HepG2 (cell line): ENCODE results near the gene ATG16L2. TPM values are rescaled to one million over a fixed set of nuclear protein-coding genes. Genes with fewer than 3 reads are reported as not detected.
A peak's percentile ranks its signal among the peaks of the same experiment; 100 is the strongest.

Experiments
- ATAC-seq: fragments of 200-7000 bp; cut with Tn5 transposase; 3 replicates; pipeline ENCODE4 v1.9.1; 2020; ENCODE audit warnings: mild to moderate bottlenecking, moderate library complexity
- BruUV-seq: library from RNA; stranded (reverse); fragments of 400-500 nt; replicated peaks from 2 replicates; lab custom pipeline; 2021; lab: Mats Ljungman, UMichigan
- CTCF ChIA-PET: fragments of 300-600 bp; formaldehyde crosslinking; extraction: SDS; loops from one replicate; lab custom pipeline; 2021; ENCODE audit warnings: low total read pairs, inconsistent platforms, low intra/inter-chr PET ratio; lab: Yijun Ruan, JAX
- POLR2A ChIA-PET: fragments of 350-600 bp; sonication (Branson Sonifier 250); formaldehyde crosslinking; loops from one replicate; lab custom pipeline; 2020; ENCODE audit warnings: antibody characterized with exemption, inconsistent platforms; lab: Yijun Ruan, JAX
- DNase-seq: peaks from one replicate; pipeline ENCODE4 v3.0.0-alpha.2; 2015; ENCODE audit warnings: low spot score
- FAIRE-seq: peaks from 3 replicates; lab custom pipeline; 2011; peaks lifted over from hg19 to GRCh38; lab: Jason Lieb, UNC
- H2AFZ ChIP-seq: one replicate; pipeline ENCODE4 v1.6.1; 2011; ENCODE audit warnings: low read length, inconsistent platforms
- H3K27ac ChIP-seq: fragments of 300-600 bp; 3 replicates; pipeline ENCODE4 v1.8.0; 2011; ENCODE audit warnings: mixed run types, mild to moderate bottlenecking, mixed read lengths, low read length, inconsistent platforms; ENCODE audit not compliant: insufficient read depth; ENCODE audit errors: extremely low read length
- H3K27me3 ChIP-seq, 2 experiments: fragments of 200-600 bp in 1 of 2; 2 replicates in 1 of 2; 3 replicates in 1 of 2; pipeline versions ENCODE4 v1.6.0 to v1.8.0; 2011; ENCODE audit warnings: low read length in 2 of 2, mild to moderate bottlenecking in 2 of 2, moderate library complexity in 2 of 2, inconsistent platforms in 1 of 2; ENCODE audit not compliant: insufficient read depth in 2 of 2, control insufficient read depth in 1 of 2
- H3K36me3 ChIP-seq, 2 experiments: fragments of 200-600 bp in 1 of 2; replicated peaks in 1 of 2; 2 replicates in 1 of 2; 3 replicates in 1 of 2; pipeline versions ENCODE4 v1.5.1 to v1.8.0; 2011; ENCODE audit warnings: low read length in 2 of 2, inconsistent platforms in 1 of 2; ENCODE audit not compliant: insufficient read depth in 2 of 2, control insufficient read depth in 1 of 2
- H3K4me1 ChIP-seq: 2 replicates; pipeline ENCODE4 v1.5.1; 2012; ENCODE audit warnings: low read length, inconsistent platforms; ENCODE audit not compliant: insufficient read depth
- H3K4me2 ChIP-seq: 2 replicates; pipeline ENCODE4 v1.6.0; 2011; ENCODE audit warnings: low read depth, low read length, inconsistent platforms
- H3K4me3 ChIP-seq, 3 experiments: fragments of 200-600 bp in 1 of 3; sonication (generic), shearing (Covaris generic) in 1 of 3; replicated peaks in 1 of 3; 2 replicates each; pipeline ENCODE4 v1.5.1; 2011 to 2016; ENCODE audit warnings: low read length in 3 of 3, inconsistent platforms in 2 of 3, low read depth in 2 of 3, mild to moderate bottlenecking in 2 of 3, control low read depth in 1 of 3, mixed read lengths in 1 of 3; ENCODE audit not compliant: insufficient read depth in 1 of 3
- H3K79me2 ChIP-seq: one replicate; pipeline ENCODE4 v1.6.1; 2011; ENCODE audit warnings: low read length, inconsistent platforms; ENCODE audit not compliant: insufficient read depth
- H3K9ac ChIP-seq: 2 replicates; pipeline ENCODE4 v1.6.0; 2011; ENCODE audit warnings: mild to moderate bottlenecking, low read depth, low read length, inconsistent platforms; ENCODE audit not compliant: insufficient read depth
- H3K9me3 ChIP-seq: 2 replicates; pipeline ENCODE4 v1.5.1; 2012; ENCODE audit warnings: mild to moderate bottlenecking, low read length
- H4K20me1 ChIP-seq: 2 replicates; pipeline ENCODE4 v1.6.0; 2011; ENCODE audit warnings: inconsistent platforms, mild to moderate bottlenecking, low read length, moderate library complexity; ENCODE audit not compliant: insufficient read depth
- AGO2 ChIP-seq: fragments of 200-400 bp; formaldehyde crosslinking; optimal IDR thresholded peaks from 2 replicates; pipeline ENCODE3; 2017; ENCODE audit warnings: mild to moderate bottlenecking, low read depth, low read length, moderate library complexity
- ARNT ChIP-seq: fragments of 450-650 bp; IDR thresholded peaks from 2 replicates; pipeline ENCODE4 v1.6.1; 2017
- HNRNPK ChIP-seq: fragments of 200-400 bp; formaldehyde crosslinking; IDR thresholded peaks from 2 replicates; pipeline ENCODE4 v1.6.1; 2018; ENCODE audit warnings: low read length, low read depth, moderate library complexity, mild to moderate bottlenecking; ENCODE audit not compliant: poor library complexity, severe bottlenecking
- MIXL1 ChIP-seq: IDR thresholded peaks from 2 replicates; pipeline ENCODE4 v1.6.1; 2016
- NONO ChIP-seq, 2 experiments: fragments of 450-650 bp in 1 of 2; sonication (generic) in 1 of 2; formaldehyde crosslinking in 1 of 2; IDR thresholded peaks in 1 of 2; conservative IDR thresholded peaks in 1 of 2; 2 replicates each; pipeline versions ENCODE4 v1.6.1 to v1.8.0; 2017 to 2022; ENCODE audit warnings: mild to moderate bottlenecking in 1 of 2, missing genetic modification reagents in 1 of 2, moderate library complexity in 1 of 2
- POLR2AphosphoS5 ChIP-seq: IDR thresholded peaks from 2 replicates; pipeline ENCODE4 v1.6.1; 2012; ENCODE audit warnings: low read depth, low read length
- RBM22 ChIP-seq: fragments of 200-400 bp; formaldehyde crosslinking; optimal IDR thresholded peaks from 2 replicates; pipeline ENCODE3; 2017; ENCODE audit warnings: mild to moderate bottlenecking, low read length, moderate library complexity
- THAP7 ChIP-seq: sonication (generic); formaldehyde crosslinking; IDR thresholded peaks from 2 replicates; pipeline ENCODE4 v1.8.1; 2023; ENCODE audit warnings: mild to moderate bottlenecking, missing genetic modification reagents
- ZFP62 ChIP-seq: sonication (generic); formaldehyde crosslinking; IDR thresholded peaks from 2 replicates; pipeline ENCODE4 v1.4.0; 2020; ENCODE audit warnings: missing genetic modification reagents
- ZNF672 ChIP-seq: sonication (generic); formaldehyde crosslinking; IDR thresholded peaks from 2 replicates; pipeline ENCODE4 v1.8.1; 2022; ENCODE audit warnings: missing genetic modification reagents
- WGBS: methylation state at CpG from one replicate; pipeline ENCODE4 v1.1.6; 2017; ENCODE audit warnings: low lambda C conversion rate; 5-methylcytosine and 5-hydroxymethylcytosine counted together
- in situ Hi-C: cut with HindIII; loops from 2 replicates; pipeline ENCODE4 v1.10.0; 2017; ENCODE audit warnings: low pct_unique_long_range_greater_than_20kb; ENCODE audit not compliant: extremely low pct_ligation_motif_present
- intact Hi-C: fragments of 100-400 bp; cut with micrococcal nuclease; formaldehyde crosslinking; loops from one replicate; pipeline ENCODE4 v1.10.0; 2022; ENCODE audit not compliant: unreplicated experiment
- polyA plus RNA-seq, 8 experiments: library from polyadenylated mRNA; depleted of rRNA in 3 of 8; stranded (reverse) in 7 of 8; unstranded in 1 of 8; fragments of >200 nt; fragmentation: Illumina TruSeq in 4 of 8; extraction: Trizol in 4 of 8; gene quantifications; 2 replicates each; pipeline versions ENCODE4 v1.2.1 to v1.2.3, GENCODE V29; 2011 to 2016; ENCODE audit warnings: low read depth in 4 of 8, missing spikeins in 1 of 8, mixed read lengths in 1 of 8; ENCODE audit not compliant: insufficient read depth in 1 of 8
- total RNA-seq, 5 experiments: library from RNA; depleted of rRNA; stranded (reverse); fragments of >200 nt; fragmentation: Illumina TruSeq; extraction: Trizol; gene quantifications; 2 replicates each; pipeline ENCODE4 v1.2.3, GENCODE V29; 2016; ENCODE audit warnings: low read depth in 1 of 5
- TF ChIP-seq, protein P1 (sequence below): IDR thresholded peaks from 2 replicates; pipeline ENCODE4 v1.6.1; 2016; ENCODE audit warnings: control low read depth
- TF ChIP-seq, protein P2 (sequence below): sonication (generic); formaldehyde crosslinking; IDR thresholded peaks from 2 replicates; pipeline ENCODE4 v1.4.0; 2020; ENCODE audit warnings: missing genetic modification reagents
- TF ChIP-seq, protein P3 (sequence below): sonication (generic); formaldehyde crosslinking; IDR thresholded peaks from 2 replicates; pipeline ENCODE4 v1.4.0; 2020; ENCODE audit warnings: mild to moderate bottlenecking, missing genetic modification reagents

Gene ATG16L2
- total and polyA plus RNA-seq, 2 of the 13 experiments (the other 11 are each of a cell fraction or from before 2014, with no cell fraction given) = 6.2 to 14.8 TPM

GRCh38 chr11:72828692-72829101 lies 14.5 kb downstream of the ATG16L2 start (continued):
- no peak for TF ChIP-seq HNRNPK
- TF ChIP-seq ARNT = no peak
- no peak for TF ChIP-seq THAP7 (CRISPR knock-in tag)
- TF ChIP-seq, protein P1, sequence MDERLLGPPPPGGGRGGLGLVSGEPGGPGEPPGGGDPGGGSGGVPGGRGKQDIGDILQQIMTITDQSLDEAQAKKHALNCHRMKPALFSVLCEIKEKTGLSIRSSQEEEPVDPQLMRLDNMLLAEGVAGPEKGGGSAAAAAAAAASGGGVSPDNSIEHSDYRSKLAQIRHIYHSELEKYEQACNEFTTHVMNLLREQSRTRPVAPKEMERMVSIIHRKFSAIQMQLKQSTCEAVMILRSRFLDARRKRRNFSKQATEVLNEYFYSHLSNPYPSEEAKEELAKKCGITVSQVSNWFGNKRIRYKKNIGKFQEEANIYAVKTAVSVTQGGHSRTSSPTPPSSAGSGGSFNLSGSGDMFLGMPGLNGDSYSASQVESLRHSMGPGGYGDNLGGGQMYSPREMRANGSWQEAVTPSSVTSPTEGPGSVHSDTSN (CRISPR knock-in tag) = no peak
- no peak for TF ChIP-seq ZNF672 (CRISPR knock-in tag)

- intact Hi-C loops = no loop called here
- in situ Hi-C loops = loop anchor here (5.0 kb wide), 1 partner anchor 348 kb away; no protein-coding TSS in a partner anchor
- Histone ChIP-seq H3K79me2 (no peaks in the 10 kb centered on the region), H3K9ac (no peak overlapping the region), H4K20me1 (no peaks in the 10 kb centered on the region), H3K36me3 (peaks cover 0 to 5% of the 10 kb centered on the region in 2 experiments; a peak in 2 of 5 replicates), H3K4me1 (peaks cover 24% of the 10 kb centered on the region), H3K27ac (no peak overlapping the region), H3K4me3 (no peak overlapping the region), H3K4me2 (no peak overlapping the region), H3K27me3 (no peaks in the 10 kb centered on the region), H3K9me3 (no peaks in the 10 kb centered on the region), H2AFZ (no peak overlapping the region)
- TF ChIP-seq, protein P2, sequence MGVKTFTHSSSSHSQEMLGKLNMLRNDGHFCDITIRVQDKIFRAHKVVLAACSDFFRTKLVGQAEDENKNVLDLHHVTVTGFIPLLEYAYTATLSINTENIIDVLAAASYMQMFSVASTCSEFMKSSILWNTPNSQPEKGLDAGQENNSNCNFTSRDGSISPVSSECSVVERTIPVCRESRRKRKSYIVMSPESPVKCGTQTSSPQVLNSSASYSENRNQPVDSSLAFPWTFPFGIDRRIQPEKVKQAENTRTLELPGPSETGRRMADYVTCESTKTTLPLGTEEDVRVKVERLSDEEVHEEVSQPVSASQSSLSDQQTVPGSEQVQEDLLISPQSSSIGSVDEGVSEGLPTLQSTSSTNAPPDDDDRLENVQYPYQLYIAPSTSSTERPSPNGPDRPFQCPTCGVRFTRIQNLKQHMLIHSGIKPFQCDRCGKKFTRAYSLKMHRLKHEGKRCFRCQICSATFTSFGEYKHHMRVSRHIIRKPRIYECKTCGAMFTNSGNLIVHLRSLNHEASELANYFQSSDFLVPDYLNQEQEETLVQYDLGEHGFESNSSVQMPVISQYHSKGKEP = no peak
- TF ChIP-seq ZFP62 (CRISPR knock-in tag) = no peak
- peak; percentile 82 for TF ChIP-seq AGO2
- TF ChIP-seq MIXL1 (CRISPR knock-in tag) = no peak
- TF ChIP-seq NONO (IDR thresholded peaks at IDR 0.05) = no peak
- 0 out of 2 replicates have a peak, but pooled peaks have one; percentile 43 for TF ChIP-seq NONO (CRISPR knock-in tag; conservative IDR thresholded peaks at IDR 0.05)
- TF ChIP-seq, protein P3, sequence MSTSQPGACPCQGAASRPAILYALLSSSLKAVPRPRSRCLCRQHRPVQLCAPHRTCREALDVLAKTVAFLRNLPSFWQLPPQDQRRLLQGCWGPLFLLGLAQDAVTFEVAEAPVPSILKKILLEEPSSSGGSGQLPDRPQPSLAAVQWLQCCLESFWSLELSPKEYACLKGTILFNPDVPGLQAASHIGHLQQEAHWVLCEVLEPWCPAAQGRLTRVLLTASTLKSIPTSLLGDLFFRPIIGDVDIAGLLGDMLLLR (CRISPR knock-in tag) = no peak
- TF ChIP-seq POLR2AphosphoS5 = no peak
- TF ChIP-seq RBM22 = peak; percentile 8
- BruUV-seq = no TSS peak
- ChIA-PET CTCF (no interaction called here), POLR2A (interaction anchor here (0.9 to 1.4 kb wide), 3 partner anchors 14 to 35 kb away, joined by 3 read pairs; partner anchors contain the start of gene STARD10)
- no peak for FAIRE-seq
- 98% methylated on average over 13 of the region's 13 CpGs for WGBS
- DNase-seq = no peak
- ATAC-seq = no peak
Measured at GRCh38 chr11:72829178-72829577, 15.0 kb downstream of the ATG16L2 start.
